Parathyroid adenoma (tissue), 2 donors: ENCODE data around the gene SERTAD2.

ENCODE experiments used
- H2AFZ ChIP-seq: fragments of 300-600 bp; sonication (generic); one replicate; pipeline ENCODE4 v1.7.0; 2017; ENCODE audit warnings: antibody characterized with exemption, mild to moderate bottlenecking
- H3K27ac ChIP-seq: fragments of 300-600 bp; sonication (generic); one replicate; pipeline ENCODE4 v1.7.0; 2017
- H3K27me3 ChIP-seq: fragments of 300-600 bp; sonication (generic); one replicate; pipeline ENCODE4 v1.7.0; 2017; ENCODE audit warnings: low read length; ENCODE audit not compliant: control insufficient read depth, insufficient read depth
- H3K36me3 ChIP-seq: fragments of 300-600 bp; sonication (generic); one replicate; pipeline ENCODE4 v1.7.0; 2017; ENCODE audit warnings: low read length; ENCODE audit not compliant: control insufficient read depth, insufficient read depth
- H3K4me1 ChIP-seq: fragments of 300-600 bp; sonication (generic); one replicate; pipeline ENCODE4 v1.7.0; 2017; ENCODE audit warnings: control low read depth
- H3K4me2 ChIP-seq: fragments of 300-600 bp; sonication (generic); one replicate; pipeline ENCODE4 v1.7.0; 2017; ENCODE audit warnings: low read length
- H3K4me3 ChIP-seq: fragments of 300-600 bp; sonication (generic); one replicate; pipeline ENCODE4 v1.7.0; 2017; ENCODE audit warnings: low read depth, low read length
- H3K79me2 ChIP-seq: fragments of 300-600 bp; sonication (generic); one replicate; pipeline ENCODE4 v1.7.0; 2017; ENCODE audit warnings: control low read depth
- H3K9ac ChIP-seq: fragments of 300-600 bp; sonication (generic); one replicate; pipeline ENCODE4 v1.7.0; 2017; ENCODE audit warnings: mild to moderate bottlenecking
- H3K9me3 ChIP-seq: fragments of 300-600 bp; sonication (generic); one replicate; pipeline ENCODE4 v1.7.0; 2017; ENCODE audit warnings: low read length; ENCODE audit not compliant: control insufficient read depth
- TF ChIP-seq, protein P1 (sequence below): fragments of 300-600 bp; sonication (generic); IDR thresholded peaks from one replicate; pipeline ENCODE4 v1.7.0; 2017; ENCODE audit warnings: antibody characterized with exemption, mild to moderate bottlenecking
- donor health status: primary hyperparathyroidism.

The SERTAD2 gene

GRCh38 chr2:64640153-64641044 lies 13.3 kb downstream of the SERTAD2 start:
- no peak overlapping the region for H3K4me2 ChIP-seq
- no peaks in the 10 kb centered on the region for H3K9me3 ChIP-seq
- no peak overlapping the region for H3K4me3 ChIP-seq
- H2AFZ ChIP-seq: peak overlapping the region; percentile 9
- H3K4me1 ChIP-seq: peaks cover 27% of the 10 kb centered on the region
- H3K27ac ChIP-seq: no peak overlapping the region
- H3K27me3 ChIP-seq: no peaks in the 10 kb centered on the region
- H3K36me3 ChIP-seq: no peaks in the 10 kb centered on the region
- no peak overlapping the region for H3K9ac ChIP-seq
- TF ChIP-seq, protein P1, sequence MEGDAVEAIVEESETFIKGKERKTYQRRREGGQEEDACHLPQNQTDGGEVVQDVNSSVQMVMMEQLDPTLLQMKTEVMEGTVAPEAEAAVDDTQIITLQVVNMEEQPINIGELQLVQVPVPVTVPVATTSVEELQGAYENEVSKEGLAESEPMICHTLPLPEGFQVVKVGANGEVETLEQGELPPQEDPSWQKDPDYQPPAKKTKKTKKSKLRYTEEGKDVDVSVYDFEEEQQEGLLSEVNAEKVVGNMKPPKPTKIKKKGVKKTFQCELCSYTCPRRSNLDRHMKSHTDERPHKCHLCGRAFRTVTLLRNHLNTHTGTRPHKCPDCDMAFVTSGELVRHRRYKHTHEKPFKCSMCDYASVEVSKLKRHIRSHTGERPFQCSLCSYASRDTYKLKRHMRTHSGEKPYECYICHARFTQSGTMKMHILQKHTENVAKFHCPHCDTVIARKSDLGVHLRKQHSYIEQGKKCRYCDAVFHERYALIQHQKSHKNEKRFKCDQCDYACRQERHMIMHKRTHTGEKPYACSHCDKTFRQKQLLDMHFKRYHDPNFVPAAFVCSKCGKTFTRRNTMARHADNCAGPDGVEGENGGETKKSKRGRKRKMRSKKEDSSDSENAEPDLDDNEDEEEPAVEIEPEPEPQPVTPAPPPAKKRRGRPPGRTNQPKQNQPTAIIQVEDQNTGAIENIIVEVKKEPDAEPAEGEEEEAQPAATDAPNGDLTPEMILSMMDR: no peak
- peaks cover 52% of the 10 kb centered on the region for H3K79me2 ChIP-seq

DNA sequence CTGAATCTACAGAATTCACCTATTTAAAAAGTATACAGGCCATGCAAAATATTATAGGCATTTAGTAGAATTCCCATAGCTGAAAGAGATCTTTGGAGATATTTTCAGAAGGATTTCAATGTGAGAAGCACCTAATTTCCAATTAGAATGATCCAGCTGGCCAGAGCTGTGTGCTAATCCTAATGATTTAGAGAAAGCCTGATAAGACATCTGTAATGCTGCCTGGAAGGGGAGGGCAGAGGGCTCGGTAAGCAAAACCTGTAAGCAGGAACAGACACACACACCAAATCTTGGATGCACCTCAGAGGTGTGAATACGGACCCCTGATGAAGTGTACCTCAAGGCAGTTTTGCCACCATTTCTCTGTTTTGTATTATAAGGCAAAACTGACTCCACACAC lies 14.0 kb downstream of the SERTAD2 start:
- no peak overlapping the region for H3K27ac ChIP-seq
- no peak overlapping the region for H3K4me2 ChIP-seq
- peaks cover 27% of the 10 kb centered on the region for H3K4me1 ChIP-seq

GRCh38 chr2:64638502-64639120 lies 15.1 kb downstream of the SERTAD2 start:
- Histone ChIP-seq H3K27ac (no peak overlapping the region), H3K27me3 (no peaks in the 10 kb centered on the region), H3K79me2 (peaks cover 47% of the 10 kb centered on the region), H3K36me3 (no peaks in the 10 kb centered on the region), H2AFZ (no peak overlapping the region), H3K4me1 (peaks cover 19% of the 10 kb centered on the region), H3K9ac (no peak overlapping the region), H3K9me3 (no peaks in the 10 kb centered on the region), H3K4me2 (no peak overlapping the region), H3K4me3 (no peak overlapping the region)
- TF ChIP-seq, protein P1: no peak

More for the DNA sequence above, 14.0 kb downstream of the SERTAD2 start:
- Histone ChIP-seq H3K9me3 (no peaks in the 10 kb centered on the region), H3K27me3 (no peaks in the 10 kb centered on the region), H3K4me3 (no peak overlapping the region), H3K36me3 (no peaks in the 10 kb centered on the region), H2AFZ (no peak overlapping the region), H3K9ac (no peak overlapping the region), H3K79me2 (peaks cover 52% of the 10 kb centered on the region)
- TF ChIP-seq, protein P1: no peak

GRCh38 chr2:64637931-64638330 lies 15.8 kb downstream of the SERTAD2 start:
- H3K79me2 ChIP-seq: peaks cover 40% of the 10 kb centered on the region
- H3K36me3 ChIP-seq: no peaks in the 10 kb centered on the region
- TF ChIP-seq, protein P1: no peak
- no peak overlapping the region for H3K4me2 ChIP-seq
- no peaks in the 10 kb centered on the region for H3K9me3 ChIP-seq
- H3K27me3 ChIP-seq: no peaks in the 10 kb centered on the region
- H3K27ac ChIP-seq: no peak overlapping the region
- no peak overlapping the region for H2AFZ ChIP-seq
- H3K4me1 ChIP-seq: peaks cover 17% of the 10 kb centered on the region
- H3K9ac ChIP-seq: no peak overlapping the region
- no peak overlapping the region for H3K4me3 ChIP-seq
